OCI-LY7 (cell line): ENCODE data around the gene SLC38A3.

Experiments
- EZH2phosphoT487 ChIP-seq: fragments of 200-600 bp; sonication (generic); IDR thresholded peaks from 2 replicates; pipeline ENCODE4 v1.6.1; 2018; ENCODE audit warnings: low read depth, borderline replicate concordance, mild to moderate bottlenecking, mixed run types, antibody characterized with exemption, low read length, moderate library complexity, mixed read lengths
- TF ChIP-seq, protein P1 (sequence below): fragments of 200-600 bp; sonication (generic); conservative IDR thresholded peaks from 2 replicates; pipeline ENCODE4 v1.5.1; 2014; ENCODE audit warnings: mild to moderate bottlenecking, antibody characterized with exemption, low read length, moderate library complexity, mixed read lengths

- TF ChIP-seq, protein P1, sequence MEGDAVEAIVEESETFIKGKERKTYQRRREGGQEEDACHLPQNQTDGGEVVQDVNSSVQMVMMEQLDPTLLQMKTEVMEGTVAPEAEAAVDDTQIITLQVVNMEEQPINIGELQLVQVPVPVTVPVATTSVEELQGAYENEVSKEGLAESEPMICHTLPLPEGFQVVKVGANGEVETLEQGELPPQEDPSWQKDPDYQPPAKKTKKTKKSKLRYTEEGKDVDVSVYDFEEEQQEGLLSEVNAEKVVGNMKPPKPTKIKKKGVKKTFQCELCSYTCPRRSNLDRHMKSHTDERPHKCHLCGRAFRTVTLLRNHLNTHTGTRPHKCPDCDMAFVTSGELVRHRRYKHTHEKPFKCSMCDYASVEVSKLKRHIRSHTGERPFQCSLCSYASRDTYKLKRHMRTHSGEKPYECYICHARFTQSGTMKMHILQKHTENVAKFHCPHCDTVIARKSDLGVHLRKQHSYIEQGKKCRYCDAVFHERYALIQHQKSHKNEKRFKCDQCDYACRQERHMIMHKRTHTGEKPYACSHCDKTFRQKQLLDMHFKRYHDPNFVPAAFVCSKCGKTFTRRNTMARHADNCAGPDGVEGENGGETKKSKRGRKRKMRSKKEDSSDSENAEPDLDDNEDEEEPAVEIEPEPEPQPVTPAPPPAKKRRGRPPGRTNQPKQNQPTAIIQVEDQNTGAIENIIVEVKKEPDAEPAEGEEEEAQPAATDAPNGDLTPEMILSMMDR, result no peak
- TF ChIP-seq EZH2phosphoT487, result no peak
These were observed 16.0 kb downstream of the SLC38A3 start for GRCh38 chr3:50221051-50221410.
